Fibroblast of skin of left biceps (primary cell): Measurements from ENCODE around the gene PTPRN2.
"Not testable (repeated sequence)": the region's sequence is repeated elsewhere in the genome, so short reads cannot be mapped to it uniquely, and the experiment has no call there.

ENCODE experiments used
- DNase-seq, 2 experiments: peaks; one replicate each; pipeline ENCODE4 v3.0.0-alpha.2; 2013; ENCODE audit warnings: low read depth in 2 of 2

The PTPRN2 gene

DNA sequence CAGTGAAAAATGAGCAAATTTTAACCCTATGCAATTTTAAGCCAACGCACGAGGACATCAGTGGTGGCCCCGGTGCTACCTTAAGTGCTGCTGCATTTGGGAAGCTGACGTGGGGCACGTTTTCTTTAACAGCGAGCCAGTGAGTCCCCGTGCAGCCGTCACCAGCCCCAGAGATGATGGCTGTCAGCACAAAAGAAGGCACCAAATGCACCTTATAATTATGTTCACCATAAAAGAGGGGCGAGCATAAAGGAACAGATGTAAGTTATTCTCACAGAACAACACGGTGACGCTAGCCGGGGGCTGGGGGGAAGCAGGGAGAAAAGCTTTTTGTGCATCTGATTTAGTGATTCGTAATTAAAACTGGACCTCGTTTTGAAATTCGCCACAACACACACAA is 990.7 kb downstream of the PTPRN2 start:
- no peak for DNase-seq

DNA sequence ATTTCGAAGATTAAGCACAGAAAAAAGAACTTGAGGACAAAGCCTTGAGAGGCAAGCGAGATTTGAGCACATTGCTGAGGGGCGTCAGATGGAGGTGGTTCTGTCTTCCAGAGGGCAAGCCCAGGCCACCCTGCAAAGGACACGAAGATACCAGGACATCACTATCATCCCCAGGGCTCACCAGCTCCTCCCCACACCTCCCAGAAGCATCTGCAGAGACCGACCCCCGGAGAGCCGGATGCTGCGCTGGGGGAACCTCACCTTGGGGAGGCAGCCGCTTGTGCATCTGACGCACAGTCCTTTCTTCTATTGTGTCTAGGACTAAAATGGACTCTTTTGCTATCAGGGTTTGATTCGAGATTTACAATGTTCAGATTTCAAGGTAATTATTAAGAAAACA is 991.2 kb downstream of the PTPRN2 start:
- DNase-seq = no peak

DNA sequence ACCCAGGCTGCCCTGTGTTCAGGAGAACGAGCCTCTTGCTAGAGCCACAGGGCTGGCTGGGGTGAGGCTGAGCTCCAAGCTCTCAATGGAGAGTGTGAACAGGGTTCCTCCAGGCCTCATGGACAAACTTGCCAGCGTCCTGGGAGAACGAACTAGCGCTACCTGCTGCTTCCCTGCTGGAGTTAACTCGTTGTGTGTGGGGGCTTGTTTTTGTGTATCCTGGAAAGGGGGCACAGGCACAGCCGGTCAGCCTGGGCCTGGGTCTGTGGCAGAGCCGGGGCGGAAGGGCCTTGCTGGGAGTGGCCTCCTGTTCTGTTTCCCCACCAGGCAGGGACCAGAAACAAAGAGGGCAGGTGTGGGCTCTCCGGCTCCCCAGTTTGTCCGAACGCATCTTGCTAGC is 991.6 kb downstream of the PTPRN2 start:
- no peak for DNase-seq

DNA sequence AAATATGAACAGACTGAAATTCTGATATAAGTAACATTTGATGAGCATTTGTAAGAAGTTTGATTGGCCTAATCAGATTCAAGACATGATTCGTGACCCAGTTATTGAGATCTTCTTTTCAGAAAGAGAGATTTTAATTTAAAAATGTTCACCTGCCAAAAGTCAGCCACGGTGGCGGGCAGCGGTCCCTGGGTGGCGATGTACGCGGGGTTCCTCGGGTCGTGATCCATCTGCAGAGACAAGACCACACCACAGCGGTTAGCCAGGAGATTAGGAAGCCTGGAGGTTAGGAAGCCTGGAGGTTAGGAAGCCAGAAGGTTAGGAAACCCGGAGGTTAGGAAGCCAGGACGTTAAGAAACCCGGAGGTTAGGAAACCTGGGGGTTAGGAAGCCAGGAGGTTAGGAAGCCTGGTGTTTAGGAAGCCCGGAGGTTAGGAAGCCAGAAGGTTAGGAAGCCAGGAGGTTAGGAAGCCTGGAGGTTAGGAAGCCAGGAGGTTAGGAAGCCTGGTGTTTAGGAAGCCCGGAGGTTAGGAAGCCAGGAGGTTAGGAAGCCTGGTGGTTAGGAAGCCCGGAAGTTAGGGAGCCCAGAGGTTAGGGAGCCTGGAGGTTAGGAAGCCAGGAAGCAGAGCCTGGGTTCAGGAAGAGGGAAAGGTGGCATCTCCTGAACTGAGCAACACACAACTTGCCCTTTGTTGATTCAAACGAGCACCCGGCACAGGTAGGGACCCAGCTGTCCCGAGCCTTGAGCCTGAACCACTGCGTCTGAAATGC is 992.4 kb downstream of the PTPRN2 start:
- DNase-seq = no peak

DNA sequence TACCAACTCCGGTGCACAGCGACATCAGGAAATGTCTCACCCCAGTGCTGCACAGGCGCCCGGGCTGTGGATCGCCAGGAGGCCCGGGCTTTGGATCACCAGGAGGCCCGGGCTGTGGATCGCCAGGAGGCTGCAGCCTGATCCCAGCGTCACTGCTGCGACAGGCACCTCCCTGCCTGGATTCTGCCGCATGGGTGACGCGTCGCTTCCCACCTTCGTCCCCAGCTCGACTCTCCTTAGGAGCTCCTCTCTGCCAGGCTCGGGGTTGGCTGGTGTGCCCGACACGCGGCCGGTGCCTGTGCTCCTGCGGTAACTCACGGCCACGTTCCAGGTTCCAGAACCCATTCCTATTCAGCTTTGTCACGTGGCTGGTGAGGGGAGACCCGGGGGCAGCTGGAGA is 993.3 kb downstream of the PTPRN2 start:
- no peak for DNase-seq

DNA sequence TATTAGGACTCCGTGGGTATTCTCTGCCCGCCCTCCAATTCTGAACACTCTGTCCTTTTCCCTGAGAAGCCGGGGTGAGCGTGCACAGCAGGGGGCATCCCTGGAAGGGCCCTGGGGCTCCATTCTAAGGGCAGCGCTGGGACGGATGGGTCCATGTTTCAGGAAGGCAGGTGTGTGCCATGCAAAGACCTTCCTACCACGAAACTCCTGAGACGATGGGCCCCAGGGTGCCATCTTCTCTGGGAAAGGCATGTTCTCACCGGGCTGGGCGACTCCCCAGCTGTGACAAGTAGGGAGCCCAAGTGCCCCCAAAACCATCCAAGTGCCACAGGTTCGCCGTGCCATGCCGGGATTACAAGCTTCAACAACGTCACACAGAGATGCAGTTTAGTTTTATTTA is 994.1 kb downstream of the PTPRN2 start:
- DNase-seq = no peak

DNA sequence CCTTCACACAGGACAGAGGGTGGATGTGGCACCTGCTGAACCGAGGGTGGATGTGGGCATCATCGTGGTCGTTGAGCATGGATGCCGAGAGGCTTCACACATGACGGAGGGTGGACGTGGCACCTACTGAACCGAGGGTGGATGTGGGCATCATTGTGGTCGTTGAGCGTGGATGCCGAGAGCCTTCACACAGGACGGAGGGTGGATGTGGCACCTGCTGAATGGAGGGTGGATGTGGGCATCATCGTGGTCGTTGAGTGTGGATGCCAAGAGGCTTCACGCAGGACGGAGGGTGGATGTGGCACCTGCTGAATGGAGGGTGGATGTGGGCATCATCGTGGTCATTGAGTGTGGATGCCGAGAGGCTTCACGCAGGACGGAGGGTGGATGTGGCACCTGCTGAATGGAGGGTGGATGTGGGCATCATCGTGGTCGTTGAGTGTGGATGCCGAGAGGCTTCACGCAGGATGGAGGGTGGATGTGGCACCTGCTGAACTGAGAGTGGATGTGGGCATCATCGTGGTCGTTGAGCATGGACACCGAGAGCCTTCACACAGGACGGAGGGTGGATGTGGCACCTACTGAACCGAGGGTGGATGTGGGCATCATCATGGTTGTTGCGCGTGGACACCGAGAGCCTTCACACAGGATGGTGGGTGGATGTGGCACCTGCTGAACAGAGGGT is 994.8 kb downstream of the PTPRN2 start:
- not testable (repeated sequence) for DNase-seq

DNA sequence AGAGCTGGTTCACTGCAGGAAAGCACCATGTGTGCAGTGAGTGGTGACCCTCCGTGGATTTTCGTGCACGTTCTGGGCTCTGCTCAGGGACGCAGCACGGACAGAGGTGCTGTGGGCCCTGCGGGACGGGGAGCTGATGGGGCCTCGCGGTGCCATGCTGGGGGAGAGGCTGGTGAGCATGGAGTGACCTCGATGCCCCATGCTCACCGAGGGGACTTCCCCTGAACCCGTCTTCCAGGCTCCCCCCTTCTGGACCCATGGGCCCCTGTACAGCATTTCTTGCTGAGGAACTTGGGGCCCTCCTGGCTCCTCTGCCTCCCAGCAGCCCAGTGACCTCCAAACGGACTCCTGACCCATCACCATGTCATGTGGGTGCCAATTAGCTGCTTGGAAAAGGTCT is 997.1 kb downstream of the PTPRN2 start:
- DNase-seq = no peak

DNA sequence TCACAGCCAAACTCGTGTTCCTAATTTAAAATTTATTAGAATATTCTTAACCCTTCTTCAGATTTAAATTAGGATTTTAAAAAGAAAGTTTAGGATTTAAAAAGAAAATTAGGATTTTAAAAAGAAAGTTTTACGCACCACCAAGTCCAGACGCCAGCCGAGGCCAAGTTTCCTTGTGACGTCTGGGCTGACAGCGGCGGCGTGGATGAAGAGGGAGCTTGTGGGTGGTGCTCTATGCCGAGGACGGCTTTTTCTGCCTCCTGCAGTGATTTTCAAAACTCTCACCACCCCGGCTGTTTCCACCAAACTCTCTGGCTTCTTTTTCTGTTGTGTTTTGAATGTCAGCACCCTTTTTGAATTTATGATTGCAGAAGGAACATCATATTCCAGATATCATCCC is 997.9 kb downstream of the PTPRN2 start:
- DNase-seq = no peak

DNA sequence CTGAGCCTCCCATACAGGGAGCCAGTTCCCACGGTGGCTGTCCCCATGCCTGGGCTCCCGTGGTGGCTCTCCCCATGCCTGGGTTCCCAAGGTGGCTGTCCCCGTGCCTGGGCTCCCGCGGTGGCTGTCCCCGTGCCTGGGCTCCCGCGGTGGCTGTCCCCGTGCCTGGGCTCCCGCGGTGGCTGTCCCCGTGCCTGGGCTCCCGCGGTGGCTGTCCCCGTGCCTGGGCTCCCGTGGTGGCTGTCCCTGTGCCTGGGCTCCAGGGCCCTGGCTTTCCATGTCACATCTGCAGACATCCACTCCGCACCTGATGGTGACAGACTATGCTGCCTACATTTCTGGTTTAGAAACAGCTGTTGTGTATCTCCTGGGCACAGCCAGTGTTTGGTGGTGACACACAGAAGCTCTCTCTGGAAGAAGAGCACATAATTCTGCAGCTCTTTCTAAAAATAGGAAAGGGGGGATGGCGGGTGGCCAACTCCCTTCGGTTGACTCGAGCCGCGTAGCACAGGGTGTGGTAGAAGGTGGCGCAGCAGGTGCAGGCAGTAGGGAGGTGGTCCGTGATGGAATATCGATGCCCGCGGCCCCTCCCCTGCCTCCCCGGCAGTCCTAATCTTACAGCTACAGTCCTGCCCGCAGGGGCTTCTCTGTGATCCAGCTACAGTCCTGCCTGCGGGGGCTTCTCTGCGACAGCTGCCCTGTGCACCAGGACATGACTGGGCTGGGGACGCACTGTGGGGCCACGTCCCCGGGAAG is 999.6 kb downstream of the PTPRN2 start:
- no peak for DNase-seq

DNA sequence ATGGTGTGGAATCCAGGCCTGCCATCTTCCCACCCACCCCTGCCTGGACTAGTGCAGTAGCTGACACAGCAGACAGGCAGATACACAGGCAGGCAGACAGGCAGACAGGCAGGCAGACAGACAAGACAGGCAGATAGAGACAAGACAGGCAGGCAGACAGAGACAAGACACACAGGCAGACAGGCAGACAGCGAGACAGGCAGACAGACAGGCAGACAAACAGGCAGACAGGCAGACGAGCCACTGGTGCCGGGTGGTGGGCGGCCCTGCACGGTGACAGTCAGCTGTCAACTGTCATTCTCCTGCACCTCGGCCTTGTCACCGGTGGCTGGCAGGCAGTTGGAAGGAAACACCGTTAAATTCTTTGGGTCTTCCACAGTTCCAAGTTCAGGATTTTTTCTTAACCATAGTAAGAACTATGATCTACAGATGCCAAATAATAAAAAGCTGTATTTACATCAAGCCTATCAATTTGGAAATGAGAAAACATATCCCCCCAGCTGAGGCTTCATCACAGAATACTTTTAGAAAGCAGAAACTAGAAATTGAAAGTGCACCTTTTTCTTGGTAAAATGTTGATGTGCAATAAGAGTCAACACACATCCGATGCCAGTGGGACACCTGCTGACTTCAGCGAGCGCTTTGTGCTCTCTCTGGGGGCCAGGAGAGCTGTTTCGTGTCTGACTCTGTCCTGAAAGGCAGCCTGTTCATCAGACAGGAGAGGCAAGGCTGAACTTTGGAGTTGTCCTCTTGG is 1000.4 kb downstream of the PTPRN2 start:
- DNase-seq = no peak

DNA sequence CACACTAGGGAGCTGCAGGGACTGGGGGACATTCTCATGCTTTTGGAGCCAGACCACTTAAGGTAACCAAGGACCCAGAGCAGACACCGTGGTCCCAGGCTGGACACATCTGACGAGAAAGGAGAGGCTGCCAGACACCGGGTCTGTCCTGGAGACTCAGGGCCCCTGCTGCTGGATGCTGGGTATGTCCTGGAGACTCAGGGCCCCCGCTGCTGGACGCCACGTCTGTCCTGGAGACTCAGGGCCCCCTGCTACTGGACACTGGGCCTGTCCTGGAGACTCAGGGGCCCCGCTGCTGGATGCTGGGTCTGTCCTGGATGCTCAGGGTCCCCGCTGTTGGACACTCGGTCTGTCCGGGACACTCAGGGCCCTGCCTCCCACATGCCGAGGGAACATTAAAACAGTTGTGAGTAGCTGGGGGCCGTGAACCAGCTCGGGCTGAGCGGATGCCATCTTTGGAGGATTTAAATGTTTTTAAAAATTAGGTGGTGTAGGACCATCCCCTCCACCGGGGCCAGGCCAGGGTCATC is 1001.1 kb downstream of the PTPRN2 start:
- DNase-seq = no peak

DNA sequence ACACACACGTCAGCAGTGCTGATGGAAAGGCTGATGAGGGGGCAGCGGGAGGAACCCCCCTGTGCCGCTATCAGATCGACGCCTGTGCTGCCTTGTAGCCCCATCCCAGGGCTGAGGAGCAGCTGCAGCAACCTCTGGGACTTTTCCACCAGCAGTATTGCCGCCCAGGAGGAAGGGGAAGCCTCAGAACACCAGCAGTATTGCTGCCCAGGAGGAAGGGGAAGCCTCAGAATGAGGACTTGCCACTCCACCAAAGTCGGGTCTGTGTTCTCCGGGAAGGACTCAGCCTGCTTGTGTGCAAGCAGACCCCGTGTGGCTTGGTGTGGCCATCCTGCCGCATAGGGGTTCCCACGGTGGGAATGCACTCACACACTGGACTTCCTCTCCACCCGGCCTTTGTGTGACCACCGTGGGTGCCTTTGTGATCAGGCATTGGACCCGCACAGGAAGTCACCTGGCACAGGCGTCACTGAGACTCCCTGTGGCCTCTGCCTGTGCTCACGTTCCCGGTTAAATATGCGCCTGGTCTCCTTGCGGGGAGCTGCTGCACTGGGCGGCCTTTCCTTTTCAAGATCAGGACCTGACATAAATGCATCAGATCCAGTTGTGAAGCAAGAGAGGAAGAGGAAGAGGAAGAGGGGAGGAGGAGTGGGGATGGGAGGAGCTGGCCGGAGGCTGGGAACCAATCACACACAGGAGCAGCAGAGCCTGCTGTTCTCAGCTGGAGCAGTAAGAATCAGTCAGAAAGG is 1002.3 kb downstream of the PTPRN2 start:
- no peak for DNase-seq

DNA sequence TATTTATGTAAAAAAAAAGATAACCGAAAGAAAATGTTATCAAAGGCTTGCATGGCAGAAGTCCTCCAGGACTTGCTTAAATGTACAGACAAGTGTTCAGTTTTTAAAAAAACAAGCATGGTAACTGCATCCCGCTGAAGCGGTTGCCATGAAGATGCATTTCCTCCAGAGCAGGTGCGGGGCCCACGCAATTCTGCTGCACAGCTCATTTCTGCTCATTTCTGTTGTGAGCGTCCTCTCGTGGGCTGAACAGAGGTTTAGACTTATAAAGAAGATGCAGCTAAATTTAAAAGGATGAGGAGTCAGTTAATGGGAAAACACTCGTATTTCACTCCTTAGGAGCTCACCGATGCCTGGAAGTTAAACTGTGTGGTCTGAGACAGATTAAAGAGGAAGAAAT is 1003.2 kb downstream of the PTPRN2 start:
- DNase-seq = no peak

DNA sequence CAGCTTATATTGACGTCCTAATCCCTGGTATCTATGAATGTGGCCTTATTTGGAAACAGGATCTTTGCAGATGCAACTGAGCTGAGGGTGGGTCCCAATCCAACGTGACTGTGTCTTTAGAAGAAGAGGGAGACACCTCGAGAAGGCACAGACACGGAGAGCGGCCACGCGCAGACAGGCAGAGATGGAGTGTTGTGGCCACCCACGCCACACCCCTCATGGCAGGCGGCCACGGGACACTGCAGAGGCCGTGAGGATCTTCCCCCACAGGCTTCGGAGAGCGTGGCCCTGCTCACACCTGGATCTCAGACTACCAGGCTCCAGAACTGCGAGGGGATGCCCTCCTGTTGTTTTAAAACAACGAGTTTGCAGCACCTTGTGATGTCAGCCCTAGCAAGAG is 1005.9 kb downstream of the PTPRN2 start:
- no peak for DNase-seq

DNA sequence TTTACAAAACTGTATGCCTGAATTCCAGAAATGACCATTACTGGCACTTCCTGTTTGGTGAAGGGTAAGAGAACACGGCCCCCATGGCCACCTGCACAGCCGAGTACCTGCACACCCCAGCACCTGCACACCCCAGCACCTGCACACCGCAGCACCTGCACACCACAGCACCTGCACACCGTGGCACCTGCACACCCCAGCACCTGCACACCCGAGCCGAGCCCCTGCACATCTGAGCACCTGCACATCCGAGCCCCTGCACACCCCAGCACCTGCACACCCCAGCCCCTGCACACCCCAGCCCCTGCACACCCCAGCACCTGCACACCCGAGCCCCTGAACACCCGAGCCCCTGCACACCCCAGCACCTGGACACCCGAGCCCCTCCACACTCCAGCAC is 1007.3 kb downstream of the PTPRN2 start:
- no peak for DNase-seq

DNA sequence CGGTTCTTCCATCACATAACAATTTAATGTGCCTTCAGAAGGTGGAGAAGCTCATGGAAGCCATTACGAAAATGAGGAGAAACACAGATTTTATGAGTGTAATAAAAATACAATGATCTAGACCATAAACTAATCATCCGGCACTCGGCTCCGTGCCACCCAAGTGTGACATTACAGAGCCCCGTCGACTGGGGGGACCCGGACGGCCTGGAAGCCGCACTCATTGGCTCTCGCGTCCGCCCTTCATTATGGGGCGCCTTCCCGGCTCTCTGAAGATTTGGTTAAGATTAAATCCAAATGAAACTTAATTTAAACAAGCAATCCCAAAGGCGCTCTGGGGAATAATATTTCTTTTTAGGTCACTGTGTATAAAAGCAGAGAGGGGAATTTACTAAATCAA is 1008.2 kb downstream of the PTPRN2 start:
- no peak for DNase-seq

DNA sequence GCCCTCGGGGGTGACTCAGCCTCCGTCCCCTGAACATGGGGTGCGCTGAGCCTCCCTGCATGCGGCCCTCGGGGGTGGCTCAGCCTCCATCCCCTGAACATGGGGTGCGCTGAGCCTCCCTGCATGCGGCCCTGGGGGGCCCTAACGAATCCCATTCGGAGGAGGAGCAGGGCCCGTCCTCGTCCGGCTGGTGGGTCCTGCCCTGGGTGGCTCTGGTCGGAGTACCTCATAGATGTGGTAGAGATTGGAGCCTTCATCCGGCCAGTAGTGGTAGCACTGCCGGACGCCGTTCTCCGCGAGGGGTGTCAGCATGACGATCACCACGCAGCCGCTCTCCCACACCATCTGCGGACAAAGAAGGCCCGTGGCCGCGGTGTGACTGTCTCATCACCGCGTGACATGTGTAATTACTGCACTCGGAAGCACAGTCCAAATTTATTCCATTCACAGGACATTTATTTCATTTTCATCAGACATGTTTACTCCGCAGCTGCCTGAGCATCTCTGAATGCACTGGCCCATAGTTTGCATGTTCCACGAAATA is 1009.8 kb downstream of the PTPRN2 start:
- DNase-seq = no peak

DNA sequence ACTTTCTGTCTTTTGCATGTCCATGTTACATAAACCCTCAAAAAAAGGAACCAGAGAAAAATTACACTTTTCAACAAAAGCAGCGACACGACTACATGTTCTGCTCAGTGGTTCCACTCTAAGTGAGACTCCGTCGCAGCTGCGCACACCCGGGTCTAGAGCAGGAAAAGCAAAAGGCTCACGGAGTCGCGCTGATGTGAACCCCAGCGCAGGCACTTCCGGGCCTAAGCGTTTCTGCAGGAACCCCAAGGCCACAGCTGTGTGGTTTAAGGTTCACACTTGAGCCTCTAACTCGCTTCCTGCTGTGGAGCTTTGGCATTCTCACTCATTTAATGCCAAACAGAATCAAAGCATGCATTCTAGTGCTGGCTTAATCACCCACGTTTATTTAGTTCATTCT is 1010.6 kb downstream of the PTPRN2 start:
- no peak for DNase-seq

DNA sequence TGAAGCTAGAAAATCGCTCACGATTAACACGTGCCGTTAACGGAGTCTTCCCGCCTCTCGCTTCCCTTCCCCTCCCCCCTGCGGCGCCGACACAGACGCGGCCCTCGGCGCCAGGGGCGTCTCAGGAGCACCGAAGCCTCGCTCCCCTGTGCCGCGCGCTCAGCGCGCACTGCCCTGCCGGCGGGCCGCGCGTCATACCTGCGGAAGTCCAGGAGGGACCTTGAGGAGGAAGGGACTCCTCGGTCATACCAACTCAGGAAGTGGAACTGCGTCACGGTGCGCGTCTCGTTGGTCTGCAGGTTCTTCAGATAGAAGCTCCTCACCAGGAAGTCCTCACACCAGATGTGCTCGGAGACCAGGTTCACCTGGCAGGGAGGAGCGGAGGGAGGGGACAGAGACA is 1011.2 kb downstream of the PTPRN2 start:
- DNase-seq = no peak

DNA sequence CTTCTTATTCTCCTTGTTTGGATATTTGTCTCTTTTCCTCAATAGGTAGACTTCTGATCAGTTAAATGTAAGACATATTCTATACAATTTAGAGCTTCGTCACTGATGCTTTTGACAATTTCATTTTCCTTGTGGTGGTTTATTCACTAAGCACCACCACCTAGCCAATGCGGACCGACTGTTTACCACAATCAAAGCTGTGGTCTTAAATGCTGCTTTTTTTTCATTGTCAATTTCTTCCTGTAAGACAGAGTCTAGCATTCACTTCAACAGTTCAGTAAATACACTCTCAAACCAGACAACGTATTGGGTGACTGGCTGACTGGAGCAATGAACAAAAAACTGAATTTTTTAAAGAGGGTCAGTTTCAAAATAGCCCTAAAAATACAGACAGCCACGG is 1011.8 kb downstream of the PTPRN2 start:
- no peak for DNase-seq
